Stimulated activated memory B cell treated with anti-CD40 and anti-IgM and Interleukin-4, amounts not matched to agents 10 μg/mL and 1 μg/mL and 100 μg/mL, for 72 hours (primary cell): ENCODE data around the gene MKNK1.

ENCODE experiments used
- ATAC-seq: fragments of 150-1000 bp; cut with Tn5 transposase; 2 replicates; pipeline ENCODE4 v1.10.0; 2021
- H3K27ac Mint-ChIP-seq: one replicate; pipeline ENCODE4 v1.8.0; 2022; ENCODE audit warnings: mild to moderate bottlenecking, mixed read lengths
- H3K27me3 Mint-ChIP-seq: one replicate; pipeline ENCODE4 v1.8.0; 2022; ENCODE audit warnings: mixed read lengths
- H3K36me3 Mint-ChIP-seq: one replicate; pipeline ENCODE4 v1.8.0; 2022; ENCODE audit warnings: mixed read lengths
- H3K4me1 Mint-ChIP-seq: one replicate; pipeline ENCODE4 v1.8.0; 2022; ENCODE audit warnings: mixed read lengths
- H3K4me3 Mint-ChIP-seq: one replicate; pipeline ENCODE4 v1.8.0; 2022; ENCODE audit warnings: mild to moderate bottlenecking, moderate library complexity, mixed read lengths
- H3K9me3 Mint-ChIP-seq: one replicate; pipeline ENCODE4 v1.8.0; 2022; ENCODE audit warnings: mixed read lengths

Gene MKNK1

DNA sequence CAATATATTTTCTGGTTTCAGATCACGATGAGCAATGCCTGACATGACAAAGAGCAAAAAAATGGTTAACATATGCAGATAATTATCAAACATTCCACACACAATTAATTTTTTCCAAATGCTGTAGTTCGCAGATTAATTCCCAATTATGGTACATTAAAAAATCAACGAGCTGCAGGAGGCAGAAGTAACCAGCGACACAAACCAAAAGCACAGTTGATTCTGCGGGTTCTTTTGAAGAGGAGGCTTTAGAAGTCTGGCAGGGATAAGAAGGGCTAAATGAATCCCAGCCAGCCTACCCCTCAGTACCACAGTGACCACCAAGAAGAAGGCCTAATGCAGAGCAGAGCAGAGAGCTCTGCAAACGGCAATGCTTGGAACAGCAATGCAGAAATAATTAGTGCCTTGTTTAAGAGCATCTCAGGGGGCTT is 35.6 kb downstream of the MKNK1 start:
- H3K4me1 Mint-ChIP-seq: no peaks in the 10 kb centered on the region
- H3K27me3 Mint-ChIP-seq: no peaks in the 10 kb centered on the region
- H3K36me3 Mint-ChIP-seq: peaks cover 53% of the 10 kb centered on the region
- no peaks in the 10 kb centered on the region for H3K9me3 Mint-ChIP-seq
- no peak for ATAC-seq
- H3K4me3 Mint-ChIP-seq: no peak overlapping the region
- no peak overlapping the region for H3K27ac Mint-ChIP-seq

DNA sequence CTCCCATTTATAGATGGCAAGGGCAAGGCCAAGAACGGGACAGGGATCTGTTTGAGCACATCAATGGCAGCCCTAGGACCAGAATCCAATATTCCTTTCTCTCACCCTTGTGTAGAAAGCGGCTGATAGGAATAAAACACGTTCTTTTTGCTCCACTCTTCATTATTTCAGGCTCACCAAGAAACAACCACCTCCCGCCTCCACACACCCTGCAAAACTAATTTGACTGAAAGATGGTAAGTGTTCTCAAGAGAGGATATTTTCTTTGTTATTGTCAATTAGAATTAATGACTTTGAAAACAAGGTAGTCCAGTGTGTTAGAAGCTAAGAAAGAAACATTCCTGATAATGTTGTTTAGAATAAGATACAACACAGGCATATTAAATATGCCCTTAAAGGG is 40.7 kb downstream of the MKNK1 start:
- Mint-ChIP-seq H3K36me3 (peaks cover 77% of the 10 kb centered on the region), H3K4me1 (no peaks in the 10 kb centered on the region), H3K27ac (no peak overlapping the region)

DNA sequence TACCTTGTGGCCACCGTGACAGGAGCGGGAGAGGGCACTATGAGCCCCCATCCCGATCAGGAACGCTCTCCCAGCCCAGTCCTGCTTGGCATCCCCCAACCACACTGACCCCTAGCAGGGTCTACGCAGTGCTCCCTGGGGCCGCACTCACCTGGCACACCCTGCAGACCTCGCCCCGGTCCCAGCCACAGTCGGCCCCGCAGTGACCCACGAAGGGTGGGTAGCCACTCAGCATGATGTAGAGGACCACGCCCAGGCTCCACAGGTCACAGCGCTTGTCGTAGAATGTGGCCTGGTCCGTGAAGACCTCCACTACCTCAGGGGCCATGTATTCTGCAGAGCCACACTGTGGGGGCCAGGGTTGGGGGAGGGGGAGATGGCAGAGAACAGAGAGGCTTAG is 41.6 kb downstream of the MKNK1 start:
- Mint-ChIP-seq H3K4me3 (no peak overlapping the region), H3K9me3 (no peaks in the 10 kb centered on the region), H3K27me3 (no peaks in the 10 kb centered on the region), H3K4me1 (no peaks in the 10 kb centered on the region), H3K36me3 (peaks cover 75% of the 10 kb centered on the region), H3K27ac (no peak overlapping the region)
- ATAC-seq: no peak

More for the DNA sequence above, 40.7 kb downstream of the MKNK1 start:
- Mint-ChIP-seq H3K4me3 (no peak overlapping the region), H3K27me3 (no peaks in the 10 kb centered on the region), H3K9me3 (no peaks in the 10 kb centered on the region)
- ATAC-seq: no peak

DNA sequence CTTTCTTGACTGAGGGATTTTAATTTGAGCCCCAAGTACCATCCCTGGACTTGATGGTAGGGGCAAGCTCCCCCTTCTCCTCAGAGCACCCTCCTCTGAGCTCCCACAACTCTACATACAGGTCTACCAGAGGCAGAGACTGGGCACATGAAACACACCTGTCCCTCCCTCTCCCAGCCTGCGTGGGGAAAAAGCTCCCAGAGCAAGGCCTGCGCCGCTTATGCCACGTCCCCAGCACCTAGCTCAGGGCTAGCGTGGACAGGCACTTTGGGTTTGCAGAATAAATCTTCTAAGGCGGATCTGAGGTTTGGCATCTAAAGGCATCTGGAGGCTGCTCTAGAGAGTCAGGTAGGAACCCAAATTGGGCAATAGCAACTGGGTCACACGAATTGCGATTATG is 45.1 kb downstream of the MKNK1 start:
- Mint-ChIP-seq H3K4me1 (no peaks in the 10 kb centered on the region), H3K36me3 (peaks cover 51% of the 10 kb centered on the region), H3K9me3 (no peaks in the 10 kb centered on the region), H3K4me3 (no peak overlapping the region), H3K27ac (no peak overlapping the region), H3K27me3 (no peaks in the 10 kb centered on the region)
- ATAC-seq: no peak

DNA sequence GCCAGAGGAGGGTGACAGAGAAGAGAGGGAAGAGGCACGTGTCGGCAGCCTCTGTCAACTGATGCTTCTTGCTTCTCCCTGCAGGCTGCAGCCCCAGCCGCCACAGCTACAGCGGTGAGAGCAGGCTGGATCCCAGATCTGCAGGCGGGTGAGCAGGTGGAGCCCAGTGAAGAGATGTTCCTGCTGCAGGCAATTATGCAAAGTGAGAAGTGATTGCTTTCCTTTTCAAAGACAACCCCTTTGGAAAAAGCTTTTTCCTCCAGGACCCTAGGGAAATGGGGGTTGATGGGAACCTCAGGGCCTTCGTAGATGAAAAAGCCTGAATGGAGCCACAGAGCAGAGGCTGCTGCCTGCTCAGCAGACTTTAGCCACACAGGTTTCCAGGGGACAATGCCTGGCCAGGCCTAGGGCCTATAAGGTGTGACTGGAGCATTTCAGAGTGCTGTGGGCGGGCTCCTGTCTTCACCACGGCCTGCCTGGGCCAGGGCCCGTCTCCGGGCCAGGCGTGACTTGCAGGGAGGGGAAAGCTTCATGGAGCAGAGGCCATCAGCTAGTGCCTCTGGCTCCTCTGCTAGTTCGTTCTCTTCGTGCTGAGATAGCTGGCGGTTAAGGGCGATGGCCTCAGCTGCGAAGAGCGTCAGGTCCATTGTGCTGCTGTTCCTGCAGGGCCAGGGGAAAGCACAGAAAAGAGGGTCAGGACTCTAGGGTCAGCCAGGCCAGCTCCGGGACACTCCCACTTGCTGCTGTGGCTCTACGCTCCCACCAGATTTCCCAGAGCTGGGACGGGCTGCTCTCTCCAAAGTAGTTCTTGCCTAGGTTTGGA is 45.7 kb downstream of the MKNK1 start:
- no peaks in the 10 kb centered on the region for H3K4me1 Mint-ChIP-seq
- peaks cover 47% of the 10 kb centered on the region for H3K36me3 Mint-ChIP-seq
- H3K4me3 Mint-ChIP-seq: no peak overlapping the region
- H3K27me3 Mint-ChIP-seq: no peaks in the 10 kb centered on the region
- H3K9me3 Mint-ChIP-seq: no peaks in the 10 kb centered on the region
- ATAC-seq: no peak
- no peak overlapping the region for H3K27ac Mint-ChIP-seq

DNA sequence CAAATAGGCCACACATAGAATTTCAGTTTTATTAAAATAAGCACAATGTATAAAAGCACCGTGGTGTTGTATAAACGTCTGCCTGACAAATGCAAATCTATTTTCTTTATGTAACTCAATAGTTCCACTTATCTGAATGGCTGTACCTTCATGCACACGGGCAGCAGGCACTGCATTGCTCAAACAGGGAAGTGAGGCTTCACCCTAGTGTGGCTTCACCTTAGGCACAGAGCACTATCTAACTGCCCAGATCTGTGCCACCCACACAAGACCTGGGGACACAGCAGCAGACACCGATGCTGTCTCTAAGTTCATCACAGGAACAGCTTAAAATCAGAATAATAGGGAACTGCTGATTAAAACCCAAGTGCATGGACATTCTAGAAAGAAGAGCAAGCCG is 46.7 kb downstream of the MKNK1 start:
- ATAC-seq: no peak
- Mint-ChIP-seq H3K36me3 (peaks cover 38% of the 10 kb centered on the region), H3K27me3 (peaks cover 9% of the 10 kb centered on the region), H3K27ac (no peak overlapping the region), H3K4me3 (no peak overlapping the region), H3K9me3 (no peaks in the 10 kb centered on the region), H3K4me1 (no peaks in the 10 kb centered on the region)

DNA sequence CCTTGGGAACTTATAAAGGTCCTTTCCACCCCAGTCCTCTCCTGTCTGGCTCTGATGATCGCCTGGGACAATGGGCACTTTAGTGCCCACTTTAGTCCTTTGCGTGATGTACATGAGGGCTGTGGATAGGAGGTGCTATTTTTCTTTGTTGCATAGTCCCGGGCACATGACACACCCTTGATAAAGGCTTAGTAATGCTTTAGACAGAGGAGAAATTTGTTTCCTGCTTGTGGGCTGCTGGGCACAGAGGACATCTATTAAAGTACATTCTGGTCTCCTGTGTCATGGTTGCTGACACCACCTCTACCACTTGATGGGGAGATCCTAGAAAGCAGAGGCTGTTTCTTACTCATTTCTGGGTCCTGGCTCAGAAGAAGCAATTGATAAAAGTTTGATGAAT is 47.2 kb downstream of the MKNK1 start:
- Mint-ChIP-seq H3K27me3 (peaks cover 15% of the 10 kb centered on the region), H3K36me3 (peaks cover 32% of the 10 kb centered on the region), H3K27ac (no peak overlapping the region), H3K9me3 (no peaks in the 10 kb centered on the region), H3K4me3 (no peak overlapping the region), H3K4me1 (no peaks in the 10 kb centered on the region)
- ATAC-seq: no peak

DNA sequence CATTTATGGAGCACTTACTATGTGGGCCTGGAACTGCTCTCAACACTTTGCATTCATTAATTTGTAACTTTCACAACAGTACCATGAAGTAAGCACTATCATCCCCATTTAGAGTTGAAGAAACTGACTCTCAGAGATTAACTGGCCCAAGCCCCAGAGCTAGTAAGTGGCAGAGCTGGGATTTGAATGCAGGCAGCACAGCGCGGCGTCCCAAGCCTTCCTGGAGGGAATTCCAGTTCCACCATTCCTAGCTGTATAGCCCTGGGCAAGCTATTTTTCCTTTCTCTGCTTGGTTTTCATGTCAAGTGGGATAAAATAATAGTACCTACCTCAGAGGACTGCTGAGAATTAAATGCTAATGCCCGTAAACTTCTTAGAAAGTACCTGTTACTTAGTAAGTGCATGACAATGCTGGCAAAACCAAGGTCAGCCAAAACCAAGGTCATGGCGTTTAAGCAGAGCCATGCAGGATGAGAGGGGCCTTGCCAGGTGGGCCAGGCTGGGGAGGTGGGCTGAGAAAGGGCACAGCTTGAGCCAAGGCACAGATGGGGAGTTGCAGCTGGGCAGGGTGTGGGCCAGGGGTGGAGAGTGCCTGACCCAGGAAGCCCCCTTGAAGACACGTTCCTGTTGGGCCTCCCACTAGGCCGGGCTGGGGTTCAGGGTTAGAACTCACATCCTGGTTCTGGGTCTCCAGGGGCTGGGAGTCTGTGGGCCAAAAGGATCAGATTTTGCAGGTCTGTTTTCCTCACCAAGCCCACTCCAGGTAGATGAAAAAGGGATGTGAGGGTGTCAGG is 48.0 kb downstream of the MKNK1 start:
- peaks cover 23% of the 10 kb centered on the region for H3K27me3 Mint-ChIP-seq
- H3K4me1 Mint-ChIP-seq: no peaks in the 10 kb centered on the region
- ATAC-seq: no peak
- no peak overlapping the region for H3K27ac Mint-ChIP-seq
- no peak overlapping the region for H3K4me3 Mint-ChIP-seq
- peaks cover 28% of the 10 kb centered on the region for H3K36me3 Mint-ChIP-seq
- no peaks in the 10 kb centered on the region for H3K9me3 Mint-ChIP-seq

DNA sequence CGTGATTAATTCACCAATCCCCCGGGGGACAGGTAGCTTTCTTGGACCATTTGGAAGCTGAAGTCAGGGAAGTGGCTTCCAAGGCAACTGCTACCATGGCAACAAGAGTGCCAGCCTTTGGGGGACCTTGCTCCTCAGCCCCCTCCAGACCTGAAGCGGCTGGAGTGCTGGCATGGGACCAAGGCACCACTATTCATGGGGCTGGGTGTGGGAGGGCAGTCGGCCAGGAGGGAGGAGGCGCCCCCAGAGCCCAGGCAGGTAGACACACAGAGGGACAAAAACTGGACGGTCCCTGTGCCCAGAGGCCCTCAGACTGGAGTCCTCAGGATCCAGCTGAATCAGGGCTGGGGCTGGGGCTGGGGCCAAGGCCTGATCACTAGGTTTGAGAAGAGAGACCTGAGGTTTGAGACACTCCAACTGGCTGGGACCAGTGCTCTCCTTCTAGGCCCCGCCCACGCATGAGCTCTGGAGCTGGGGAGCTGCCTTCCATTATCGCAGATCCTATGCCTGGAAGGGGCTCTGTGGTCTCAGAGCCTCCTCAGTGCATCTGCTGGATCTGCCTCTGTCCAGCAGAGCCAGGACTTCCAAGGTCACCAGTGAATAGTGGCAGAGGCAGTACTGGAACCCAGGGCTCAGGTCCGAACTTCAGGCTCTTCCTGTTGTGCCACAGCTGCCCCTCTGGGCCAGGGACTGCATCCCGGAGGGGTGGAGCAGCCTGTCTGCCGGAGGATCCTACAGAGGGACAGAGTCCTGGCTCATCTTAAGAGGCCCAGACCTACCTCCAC is 49.3 kb downstream of the MKNK1 start:
- ATAC-seq: no peak
- H3K9me3 Mint-ChIP-seq: no peaks in the 10 kb centered on the region
- H3K27me3 Mint-ChIP-seq: peaks cover 35% of the 10 kb centered on the region
- H3K36me3 Mint-ChIP-seq: peaks cover 19% of the 10 kb centered on the region
- H3K4me1 Mint-ChIP-seq: peaks cover 3% of the 10 kb centered on the region
- H3K4me3 Mint-ChIP-seq: no peak overlapping the region
- H3K27ac Mint-ChIP-seq: no peak overlapping the region

DNA sequence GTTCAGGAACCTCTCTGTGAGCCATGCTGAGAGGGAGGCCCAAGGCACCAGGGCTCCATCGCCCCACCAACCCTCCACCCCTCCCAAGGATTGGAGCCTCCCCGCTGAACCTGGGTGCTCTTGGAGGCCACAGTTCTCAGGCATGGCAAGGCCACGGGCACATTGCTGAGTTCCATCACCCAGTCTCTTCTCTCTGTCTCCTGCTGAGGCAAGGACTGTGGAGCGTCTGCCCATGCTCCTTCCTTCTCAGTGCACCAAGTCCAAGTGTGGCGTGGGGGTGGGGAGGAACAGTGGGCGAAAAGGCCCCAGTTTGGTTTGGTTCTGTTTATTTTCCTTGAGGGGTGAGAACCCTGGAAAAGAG is 49.9 kb downstream of the MKNK1 start:
- H3K27ac Mint-ChIP-seq: no peak overlapping the region
- peaks cover 14% of the 10 kb centered on the region for H3K36me3 Mint-ChIP-seq
- no peaks in the 10 kb centered on the region for H3K9me3 Mint-ChIP-seq

DNA sequence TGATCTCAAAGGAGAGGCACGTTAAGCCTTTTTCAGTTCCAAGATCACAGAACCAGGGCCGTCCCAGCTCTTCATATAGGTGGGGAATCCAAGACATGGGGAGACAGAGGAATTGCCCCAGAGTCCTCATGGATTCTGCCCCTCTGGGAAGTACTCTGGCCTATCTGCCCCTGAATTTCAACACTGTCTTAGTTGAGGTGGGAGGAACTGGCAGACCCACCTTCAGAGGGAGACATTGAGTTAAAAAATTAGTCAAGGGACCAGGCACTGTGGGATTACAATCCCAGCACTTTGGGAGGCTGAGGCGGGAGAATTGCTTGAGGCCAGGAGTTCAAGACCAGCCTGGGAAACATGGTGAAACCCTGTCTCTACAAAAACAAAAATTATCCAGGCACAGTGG is 50.6 kb downstream of the MKNK1 start:
- ATAC-seq: no peak
- Mint-ChIP-seq H3K4me3 (no peak overlapping the region), H3K4me1 (peaks cover 11% of the 10 kb centered on the region), H3K36me3 (peaks cover 8% of the 10 kb centered on the region), H3K27ac (no peak overlapping the region), H3K9me3 (no peaks in the 10 kb centered on the region), H3K27me3 (peaks cover 45% of the 10 kb centered on the region)

More for the DNA sequence above, 49.9 kb downstream of the MKNK1 start:
- Mint-ChIP-seq H3K4me1 (peaks cover 9% of the 10 kb centered on the region), H3K4me3 (no peak overlapping the region), H3K27me3 (peaks cover 41% of the 10 kb centered on the region)
- no peak for ATAC-seq

DNA sequence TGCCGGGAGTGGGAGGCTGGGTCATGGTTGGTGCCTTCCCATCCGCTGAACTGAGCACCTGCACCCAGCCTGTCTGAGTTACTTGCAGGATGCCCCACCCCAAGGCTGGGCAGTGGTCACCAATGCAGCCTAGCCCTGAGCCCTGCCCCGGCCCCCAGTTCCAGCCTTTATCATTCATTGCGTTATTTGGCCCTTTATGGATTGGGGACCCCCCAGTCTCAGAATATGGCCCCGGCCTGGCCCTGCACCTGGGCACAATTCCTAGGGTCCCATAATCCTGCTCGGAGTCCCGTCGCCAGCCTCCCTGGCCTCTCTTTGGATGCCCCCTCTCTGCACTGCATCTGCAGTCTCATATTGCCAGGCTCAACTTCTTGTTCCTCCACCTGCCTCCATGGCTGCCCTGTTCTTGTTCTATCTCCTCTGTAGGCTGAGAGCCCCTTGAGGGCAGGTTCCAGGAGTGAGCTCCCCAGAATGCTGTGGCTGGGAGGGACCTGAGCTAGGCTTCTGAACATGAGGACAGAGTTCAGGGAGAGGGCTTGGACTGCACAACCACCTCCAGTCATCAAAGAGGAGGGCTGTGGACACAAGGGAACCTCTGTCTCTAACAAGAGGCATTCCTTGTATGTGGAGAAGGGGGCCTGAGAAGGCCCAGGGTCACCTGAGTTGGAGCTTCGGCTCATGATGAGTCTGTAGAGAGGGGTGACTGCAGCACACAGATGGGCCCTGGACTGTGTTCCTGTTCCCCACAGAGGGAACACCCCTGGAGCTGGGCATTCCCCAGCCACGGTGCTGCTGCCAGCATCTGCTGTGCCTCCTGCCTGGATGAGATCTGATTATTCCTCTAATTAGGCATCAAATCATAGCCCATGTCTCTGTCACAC is 51.5 kb downstream of the MKNK1 start:
- Mint-ChIP-seq H3K27ac (no peak overlapping the region), H3K4me3 (no peak overlapping the region), H3K9me3 (no peaks in the 10 kb centered on the region), H3K27me3 (peaks cover 50% of the 10 kb centered on the region), H3K36me3 (peaks cover 2% of the 10 kb centered on the region), H3K4me1 (peaks cover 11% of the 10 kb centered on the region)
- ATAC-seq: no peak

DNA sequence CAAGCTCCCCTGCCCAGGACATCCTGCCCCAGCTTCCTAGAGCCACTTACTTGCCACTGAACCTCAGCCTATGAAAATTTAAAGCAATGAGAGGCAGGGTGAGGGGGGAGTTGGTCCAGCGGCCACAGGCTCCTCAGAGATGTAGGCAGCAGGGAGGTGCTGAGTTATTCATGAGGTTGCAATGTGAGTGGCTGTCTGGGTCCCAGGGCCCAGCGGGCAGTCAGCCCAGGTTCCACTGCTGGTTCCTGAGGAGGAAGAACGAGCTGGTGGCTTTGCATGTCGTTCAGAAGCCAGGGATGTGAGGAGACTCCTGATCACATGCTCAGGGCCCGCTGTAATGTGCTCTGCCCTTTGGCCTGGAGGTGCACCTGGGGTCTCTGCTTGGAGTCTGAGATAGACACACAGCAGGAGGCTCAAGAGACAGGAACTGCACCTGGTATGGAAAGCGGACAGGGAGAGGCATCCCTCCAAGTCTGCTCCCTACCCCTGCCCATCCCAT is 52.4 kb downstream of the MKNK1 start, which contains the start of gene KNCN:
KNCN (minus strand) TSS at position 51 of the 499 bp plus-strand sequence. CDS start 432 bp downstream, outside the sequence.
- no peak within 1 kb of the TSS for H3K27ac Mint-ChIP-seq
- no peak within 1 kb of the TSS for H3K4me3 Mint-ChIP-seq
- no peak for ATAC-seq
- peaks cover 60% of the 10 kb centered on the region for H3K27me3 Mint-ChIP-seq
- no peaks in the 10 kb centered on the region for H3K36me3 Mint-ChIP-seq
- peaks cover 11% of the 10 kb centered on the region for H3K4me1 Mint-ChIP-seq
- H3K9me3 Mint-ChIP-seq: no peaks in the 10 kb centered on the region

DNA sequence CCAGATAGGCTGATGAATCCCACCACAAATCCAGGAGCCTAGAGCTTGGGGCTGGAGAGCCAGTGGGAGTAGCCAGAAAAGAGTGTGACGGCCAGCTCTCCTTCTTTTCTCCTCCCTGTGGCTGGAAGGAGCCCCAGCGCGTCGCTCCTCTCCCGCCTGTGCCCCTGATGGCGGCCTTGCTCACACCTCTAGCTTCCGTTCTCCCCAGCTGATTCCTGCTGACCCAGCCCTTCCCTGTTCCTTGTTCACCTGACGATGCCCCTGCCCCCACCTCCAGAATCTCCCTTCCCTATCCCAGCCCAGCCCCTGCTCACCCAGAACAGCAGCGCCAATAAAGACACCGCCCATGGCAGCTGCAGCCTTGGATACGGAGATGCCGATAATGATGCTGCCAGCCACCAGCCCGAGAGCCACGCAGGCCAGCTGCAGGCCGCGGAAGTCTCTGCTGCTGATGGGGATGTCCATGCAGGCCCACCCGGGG is 53.3 kb downstream of the MKNK1 start:
- H3K4me3 Mint-ChIP-seq: no peak overlapping the region
- no peaks in the 10 kb centered on the region for H3K9me3 Mint-ChIP-seq
- H3K4me1 Mint-ChIP-seq: peaks cover 11% of the 10 kb centered on the region
- H3K27me3 Mint-ChIP-seq: peaks cover 68% of the 10 kb centered on the region
- no peaks in the 10 kb centered on the region for H3K36me3 Mint-ChIP-seq
- H3K27ac Mint-ChIP-seq: no peak overlapping the region
- no peak for ATAC-seq
